IMR-90 (cell line): ENCODE data around the gene KIF1B. TPM values are rescaled to one million over a fixed set of nuclear protein-coding genes. Genes with fewer than 3 reads are reported as not detected.
"Not testable (repeated sequence)": the region's sequence is repeated elsewhere in the genome, so short reads cannot be mapped to it uniquely, and the experiment has no call there.

Experiments used
- ATAC-seq: fragments of 200-7000 bp; cut with Tn5 transposase; 2 replicates; pipeline ENCODE4 v1.9.1; 2020; ENCODE audit warnings: low read depth, mild to moderate bottlenecking, moderate library complexity
- BruUV-seq: library from RNA; stranded (reverse); fragments of 400-500 nt; replicated peaks from 2 replicates; lab custom pipeline; 2021; lab: Mats Ljungman, UMichigan
- CTCF ChIA-PET: fragments of 300-600 bp; formaldehyde crosslinking; extraction: SDS; loops from one replicate; lab custom pipeline; 2021; ENCODE audit warnings: antibody characterized with exemption; lab: Yijun Ruan, JAX
- POLR2A ChIA-PET: fragments of 300-600 bp; sonication (Branson Sonifier 250); formaldehyde crosslinking; loops from one replicate; lab custom pipeline; 2022; ENCODE audit warnings: antibody characterized with exemption; ENCODE audit not compliant: unreplicated experiment; lab: Charles Lee
- DNase-seq: peaks from one replicate; pipeline ENCODE4 v3.0.0; 2013
- H2AFZ ChIP-seq: replicated peaks from 2 replicates; pipeline ENCODE3; 2013; ENCODE audit warnings: low read length, mild to moderate bottlenecking; ENCODE audit not compliant: poor library complexity
- H2AK5ac ChIP-seq: 2 replicates; pipeline ENCODE4 v1.6.1; 2013; ENCODE audit warnings: low read depth, low read length, inconsistent platforms
- H2AK9ac ChIP-seq: replicated peaks from 2 replicates; pipeline ENCODE3; 2013; ENCODE audit warnings: mild to moderate bottlenecking, low read depth, low read length, moderate library complexity; ENCODE audit not compliant: poor library complexity
- H2BK120ac ChIP-seq: 2 replicates; pipeline ENCODE4 v1.6.1; 2013; ENCODE audit warnings: low read depth, low read length, inconsistent platforms
- H2BK15ac ChIP-seq: 3 replicates; pipeline ENCODE4 v1.6.1; 2013; ENCODE audit warnings: low read depth, low read length, inconsistent platforms
- H2BK20ac ChIP-seq: 2 replicates; pipeline ENCODE4 v1.6.1; 2013; ENCODE audit warnings: low read depth, mild to moderate bottlenecking, inconsistent platforms, low read length, moderate library complexity
- H2BK5ac ChIP-seq: 2 replicates; pipeline ENCODE4 v1.6.1; 2013; ENCODE audit warnings: mild to moderate bottlenecking, low read depth, low read length, inconsistent platforms; ENCODE audit not compliant: poor library complexity, severe bottlenecking
- H3K14ac ChIP-seq: replicated peaks from 2 replicates; pipeline ENCODE4 v1.6.1; 2013; ENCODE audit warnings: low read depth, low read length, inconsistent platforms
- H3K18ac ChIP-seq: 2 replicates; pipeline ENCODE4 v1.6.1; 2013; ENCODE audit warnings: low read depth, low read length, control low read depth
- H3K23ac ChIP-seq: 2 replicates; pipeline ENCODE4 v1.6.1; 2013; ENCODE audit warnings: low read depth, low read length, inconsistent platforms
- H3K27ac ChIP-seq: 2 replicates; pipeline ENCODE4 v1.5.1; 2013; ENCODE audit warnings: mild to moderate bottlenecking, control low read depth, low read length; ENCODE audit not compliant: insufficient read depth
- H3K27me3 ChIP-seq: 2 replicates; pipeline ENCODE4 v1.6.1; 2013; ENCODE audit warnings: low read length; ENCODE audit not compliant: control insufficient read depth, insufficient read depth
- H3K36me3 ChIP-seq: 2 replicates; pipeline ENCODE4 v1.6.1; 2013; ENCODE audit warnings: low read length, mixed read lengths; ENCODE audit not compliant: control insufficient read depth, insufficient read depth
- H3K4ac ChIP-seq: 2 replicates; pipeline ENCODE4 v1.6.1; 2013; ENCODE audit warnings: low read depth, low read length, inconsistent platforms
- H3K4me1 ChIP-seq: 2 replicates; pipeline ENCODE4 v1.6.1; 2013; ENCODE audit warnings: low read length, mixed read lengths; ENCODE audit not compliant: control insufficient read depth, insufficient read depth
- H3K4me2 ChIP-seq: 2 replicates; pipeline ENCODE4 v1.6.1; 2013; ENCODE audit warnings: low read depth, mild to moderate bottlenecking, control low read depth, low read length, moderate library complexity
- H3K4me3 ChIP-seq: 2 replicates; pipeline ENCODE4 v1.5.1; 2013; ENCODE audit warnings: low read depth, mild to moderate bottlenecking, control low read depth, low read length, moderate library complexity; ENCODE audit not compliant: insufficient read depth
- H3K56ac ChIP-seq: 2 replicates; pipeline ENCODE4 v1.6.1; 2013; ENCODE audit warnings: low read length, inconsistent platforms; ENCODE audit not compliant: insufficient read depth; ENCODE audit errors: extremely low read depth
- H3K79me1 ChIP-seq, 2 experiments: 2 replicates each; pipeline ENCODE4 v1.6.1; 2013; ENCODE audit warnings: low read length in 2 of 2, inconsistent platforms in 1 of 2, low read depth in 1 of 2
- H3K9ac ChIP-seq: 2 replicates; pipeline ENCODE4 v1.6.1; 2013; ENCODE audit warnings: low read depth, low read length, control low read depth
- H3K9me1 ChIP-seq: 2 replicates; pipeline ENCODE4 v1.6.1; 2013; ENCODE audit warnings: low read length, inconsistent platforms; ENCODE audit not compliant: insufficient read depth
- H3K9me3 ChIP-seq: 2 replicates; pipeline ENCODE4 v1.6.1; 2013; ENCODE audit warnings: low read length; ENCODE audit not compliant: control insufficient read depth, insufficient read depth
- H4K20me1 ChIP-seq: 2 replicates; pipeline ENCODE4 v1.6.1; 2013; ENCODE audit warnings: low read length, inconsistent platforms; ENCODE audit not compliant: insufficient read depth
- H4K5ac ChIP-seq: 2 replicates; pipeline ENCODE4 v1.6.1; 2013; ENCODE audit warnings: mild to moderate bottlenecking, low read depth, low read length, control low read depth
- H4K8ac ChIP-seq, 2 experiments: 2 replicates each; pipeline ENCODE4 v1.6.1; 2013; ENCODE audit warnings: low read depth in 2 of 2, low read length in 2 of 2, control low read depth in 1 of 2, inconsistent platforms in 1 of 2
- H4K91ac ChIP-seq: 2 replicates; pipeline ENCODE4 v1.6.1; 2013; ENCODE audit warnings: low read depth, low read length, inconsistent platforms; ENCODE audit not compliant: insufficient read depth
- WGBS, 2 experiments: methylation state at CpG; one replicate each; pipeline versions ENCODE4 v1.1.5 to v1.1.7; 2013; ENCODE audit warnings: missing lambda C conversion rate in 2 of 2; ENCODE audit not compliant: insufficient read length in 1 of 2; ENCODE audit errors: extremely low coverage in 2 of 2; 5-methylcytosine and 5-hydroxymethylcytosine counted together
- dilution Hi-C: fragments of 300-500 bp; cut with HindIII; formaldehyde crosslinking; loops from one replicate; pipeline ENCODE4 v1.14.3; 2018; ENCODE audit warnings: low sequenced_read_pairs; ENCODE audit not compliant: unreplicated experiment
- in situ Hi-C: fragments of 300-500 bp; cut with MboI; formaldehyde crosslinking; loops from 3 replicates; pipeline ENCODE4 v1.14.3; 2019; ENCODE audit warnings: low sequenced_read_pairs, inconsistent platforms, mixed read lengths
- intact Hi-C: fragments of 100-400 bp; cut with micrococcal nuclease; formaldehyde crosslinking; loops from 2 replicates; pipeline ENCODE4 v1.10.0; 2022
- polyA plus RNA-seq, 3 experiments: library from polyadenylated mRNA; depleted of rRNA; stranded (reverse); fragments of >200 nt; gene quantifications; 2 replicates each; pipeline ENCODE4 v1.2.3, GENCODE V29; 2012; ENCODE audit warnings: low replicate concordance in 1 of 3
- total RNA-seq: library from RNA; depleted of rRNA; stranded (reverse); fragments of >200 nt; gene quantifications from 2 replicates; pipeline ENCODE4 v1.2.3, GENCODE V29; 2012

The KIF1B gene
- total and polyA plus RNA-seq, 2 of the 4 experiments (the other 2 are of a cell fraction), result 13.0 to 21.1 TPM

GRCh38 chr1:10425826-10426534, 215.6 kb downstream of the KIF1B start:
- H2AFZ ChIP-seq, H3K18ac ChIP-seq, H2BK15ac ChIP-seq, H3K9me3 ChIP-seq, in situ Hi-C loops, BruUV-seq, H3K14ac ChIP-seq, H2BK120ac ChIP-seq, ATAC-seq, dilution Hi-C loops, H2BK20ac ChIP-seq, H3K4me2 ChIP-seq, H3K9ac ChIP-seq, DNase-seq, CTCF ChIA-PET, H4K8ac ChIP-seq, H3K23ac ChIP-seq, H3K36me3 ChIP-seq, H3K9me1 ChIP-seq, POLR2A ChIA-PET, H2AK5ac ChIP-seq, H4K91ac ChIP-seq, H3K27me3 ChIP-seq, H3K4ac ChIP-seq, H3K27ac ChIP-seq, H3K4me3 ChIP-seq, H3K56ac ChIP-seq, H3K4me1 ChIP-seq, H4K20me1 ChIP-seq, H4K5ac ChIP-seq, H2AK9ac ChIP-seq, H2BK5ac ChIP-seq: not testable (repeated sequence)
- WGBS, 2 experiments, result no CpG with 5 or more reads among the region's 21 CpGs
- intact Hi-C loops, result loop anchor here (10.0 kb wide), 1 partner anchor 391 kb away; the partner anchor contains the start of gene UBE4B
- H3K79me1 ChIP-seq, result peaks cover 3 to 11% of the 10 kb centered on the region in 2 experiments; a peak in 3 of 4 replicates

GRCh38 chr1:10426535-10426848, 216.1 kb downstream of the KIF1B start:
- H3K27me3 ChIP-seq, H2BK120ac ChIP-seq, dilution Hi-C loops, H2AK5ac ChIP-seq, POLR2A ChIA-PET, DNase-seq, H2AFZ ChIP-seq, H3K18ac ChIP-seq, H3K4me2 ChIP-seq, H4K5ac ChIP-seq, H4K20me1 ChIP-seq, H2BK15ac ChIP-seq, H3K36me3 ChIP-seq, BruUV-seq, H3K14ac ChIP-seq, H3K4me3 ChIP-seq, H2BK20ac ChIP-seq, H4K91ac ChIP-seq, H3K56ac ChIP-seq, H3K27ac ChIP-seq, CTCF ChIA-PET, H3K4ac ChIP-seq, H2AK9ac ChIP-seq, H2BK5ac ChIP-seq, H3K9me3 ChIP-seq, H3K9ac ChIP-seq, H3K9me1 ChIP-seq, H3K4me1 ChIP-seq, in situ Hi-C loops, H4K8ac ChIP-seq, H3K23ac ChIP-seq, ATAC-seq: not testable (repeated sequence)
- H3K79me1 ChIP-seq, result peaks cover 7 to 17% of the 10 kb centered on the region in 2 experiments; a peak in 3 of 4 replicates
- no CpG with 5 or more reads among the region's 21 CpGs for WGBS, 2 experiments
- intact Hi-C loops, result loop anchor here (10.0 kb wide), 1 partner anchor 392 kb away; the partner anchor contains the start of gene UBE4B
